IMR-90 (cell line): ENCODE data around the gene SKA2. TPM values are rescaled to one million over a fixed set of nuclear protein-coding genes. Genes with fewer than 3 reads are reported as not detected.

ENCODE experiments used
- ATAC-seq: fragments of 200-7000 bp; cut with Tn5 transposase; 2 replicates; pipeline ENCODE4 v1.9.1; 2020; ENCODE audit warnings: low read depth, mild to moderate bottlenecking, moderate library complexity
- BruUV-seq: library from RNA; stranded (reverse); fragments of 400-500 nt; replicated peaks from 2 replicates; lab custom pipeline; 2021; lab: Mats Ljungman, UMichigan
- CTCF ChIA-PET: fragments of 300-600 bp; formaldehyde crosslinking; extraction: SDS; loops from one replicate; lab custom pipeline; 2021; ENCODE audit warnings: antibody characterized with exemption; lab: Yijun Ruan, JAX
- POLR2A ChIA-PET: fragments of 300-600 bp; sonication (Branson Sonifier 250); formaldehyde crosslinking; loops from one replicate; lab custom pipeline; 2022; ENCODE audit warnings: antibody characterized with exemption; ENCODE audit not compliant: unreplicated experiment; lab: Charles Lee
- DNase-seq: peaks from one replicate; pipeline ENCODE4 v3.0.0; 2013
- H2AFZ ChIP-seq: replicated peaks from 2 replicates; pipeline ENCODE3; 2013; ENCODE audit warnings: low read length, mild to moderate bottlenecking; ENCODE audit not compliant: poor library complexity
- H2AK5ac ChIP-seq: 2 replicates; pipeline ENCODE4 v1.6.1; 2013; ENCODE audit warnings: low read depth, low read length, inconsistent platforms
- H2AK9ac ChIP-seq: replicated peaks from 2 replicates; pipeline ENCODE3; 2013; ENCODE audit warnings: mild to moderate bottlenecking, low read depth, low read length, moderate library complexity; ENCODE audit not compliant: poor library complexity
- H2BK120ac ChIP-seq: 2 replicates; pipeline ENCODE4 v1.6.1; 2013; ENCODE audit warnings: low read depth, low read length, inconsistent platforms
- H2BK15ac ChIP-seq: 3 replicates; pipeline ENCODE4 v1.6.1; 2013; ENCODE audit warnings: low read depth, low read length, inconsistent platforms
- H2BK20ac ChIP-seq: 2 replicates; pipeline ENCODE4 v1.6.1; 2013; ENCODE audit warnings: low read depth, mild to moderate bottlenecking, inconsistent platforms, low read length, moderate library complexity
- H2BK5ac ChIP-seq: 2 replicates; pipeline ENCODE4 v1.6.1; 2013; ENCODE audit warnings: mild to moderate bottlenecking, low read depth, low read length, inconsistent platforms; ENCODE audit not compliant: poor library complexity, severe bottlenecking
- H3K14ac ChIP-seq: replicated peaks from 2 replicates; pipeline ENCODE4 v1.6.1; 2013; ENCODE audit warnings: low read depth, low read length, inconsistent platforms
- H3K18ac ChIP-seq: 2 replicates; pipeline ENCODE4 v1.6.1; 2013; ENCODE audit warnings: low read depth, low read length, control low read depth
- H3K23ac ChIP-seq: 2 replicates; pipeline ENCODE4 v1.6.1; 2013; ENCODE audit warnings: low read depth, low read length, inconsistent platforms
- H3K27ac ChIP-seq: 2 replicates; pipeline ENCODE4 v1.5.1; 2013; ENCODE audit warnings: mild to moderate bottlenecking, control low read depth, low read length; ENCODE audit not compliant: insufficient read depth
- H3K27me3 ChIP-seq: 2 replicates; pipeline ENCODE4 v1.6.1; 2013; ENCODE audit warnings: low read length; ENCODE audit not compliant: control insufficient read depth, insufficient read depth
- H3K36me3 ChIP-seq: 2 replicates; pipeline ENCODE4 v1.6.1; 2013; ENCODE audit warnings: low read length, mixed read lengths; ENCODE audit not compliant: control insufficient read depth, insufficient read depth
- H3K4ac ChIP-seq: 2 replicates; pipeline ENCODE4 v1.6.1; 2013; ENCODE audit warnings: low read depth, low read length, inconsistent platforms
- H3K4me1 ChIP-seq: 2 replicates; pipeline ENCODE4 v1.6.1; 2013; ENCODE audit warnings: low read length, mixed read lengths; ENCODE audit not compliant: control insufficient read depth, insufficient read depth
- H3K4me2 ChIP-seq: 2 replicates; pipeline ENCODE4 v1.6.1; 2013; ENCODE audit warnings: low read depth, mild to moderate bottlenecking, control low read depth, low read length, moderate library complexity
- H3K4me3 ChIP-seq: 2 replicates; pipeline ENCODE4 v1.5.1; 2013; ENCODE audit warnings: low read depth, mild to moderate bottlenecking, control low read depth, low read length, moderate library complexity; ENCODE audit not compliant: insufficient read depth
- H3K56ac ChIP-seq: 2 replicates; pipeline ENCODE4 v1.6.1; 2013; ENCODE audit warnings: low read length, inconsistent platforms; ENCODE audit not compliant: insufficient read depth; ENCODE audit errors: extremely low read depth
- H3K79me1 ChIP-seq, 2 experiments: 2 replicates each; pipeline ENCODE4 v1.6.1; 2013; ENCODE audit warnings: low read length in 2 of 2, inconsistent platforms in 1 of 2, low read depth in 1 of 2
- H3K9ac ChIP-seq: 2 replicates; pipeline ENCODE4 v1.6.1; 2013; ENCODE audit warnings: low read depth, low read length, control low read depth
- H3K9me1 ChIP-seq: 2 replicates; pipeline ENCODE4 v1.6.1; 2013; ENCODE audit warnings: low read length, inconsistent platforms; ENCODE audit not compliant: insufficient read depth
- H3K9me3 ChIP-seq: 2 replicates; pipeline ENCODE4 v1.6.1; 2013; ENCODE audit warnings: low read length; ENCODE audit not compliant: control insufficient read depth, insufficient read depth
- H4K20me1 ChIP-seq: 2 replicates; pipeline ENCODE4 v1.6.1; 2013; ENCODE audit warnings: low read length, inconsistent platforms; ENCODE audit not compliant: insufficient read depth
- H4K5ac ChIP-seq: 2 replicates; pipeline ENCODE4 v1.6.1; 2013; ENCODE audit warnings: mild to moderate bottlenecking, low read depth, low read length, control low read depth
- H4K8ac ChIP-seq, 2 experiments: 2 replicates each; pipeline ENCODE4 v1.6.1; 2013; ENCODE audit warnings: low read depth in 2 of 2, low read length in 2 of 2, control low read depth in 1 of 2, inconsistent platforms in 1 of 2
- H4K91ac ChIP-seq: 2 replicates; pipeline ENCODE4 v1.6.1; 2013; ENCODE audit warnings: low read depth, low read length, inconsistent platforms; ENCODE audit not compliant: insufficient read depth
- BHLHE40 ChIP-seq: fragments of 150-350 bp; IDR thresholded peaks from 2 replicates; pipeline ENCODE4 v1.6.1; 2016; ENCODE audit warnings: mild to moderate bottlenecking, low read depth, low read length
- CEBPB ChIP-seq: IDR thresholded peaks from 2 replicates; pipeline ENCODE4 v1.6.1; 2012; ENCODE audit warnings: low read depth, low read length, improper control_type of control experiment
- CHD1 ChIP-seq: IDR thresholded peaks from 2 replicates; pipeline ENCODE4 v1.6.1; 2012; ENCODE audit warnings: low read depth, low read length, improper control_type of control experiment
- CTCF ChIP-seq: conservative IDR thresholded peaks from 2 replicates; pipeline ENCODE4 v1.5.1; 2012; ENCODE audit warnings: mild to moderate bottlenecking, low read depth, low read length, improper control_type of control experiment
- FOS ChIP-seq: fragments of 150-350 bp; IDR thresholded peaks from 2 replicates; pipeline ENCODE4 v1.6.1; 2016; ENCODE audit warnings: low read depth, low read length
- MAFK ChIP-seq: IDR thresholded peaks from 2 replicates; pipeline ENCODE4 v1.6.1; 2012; ENCODE audit warnings: low read depth, low read length, improper control_type of control experiment
- MAZ ChIP-seq: IDR thresholded peaks from 2 replicates; pipeline ENCODE4 v1.6.1; 2012; ENCODE audit warnings: low read depth, mild to moderate bottlenecking, low read length, improper control_type of control experiment, moderate library complexity, borderline replicate concordance
- MXI1 ChIP-seq: IDR thresholded peaks from 2 replicates; pipeline ENCODE4 v1.6.1; 2012; ENCODE audit warnings: low read depth, mild to moderate bottlenecking, low read length, moderate library complexity, borderline replicate concordance
- NFE2L2 ChIP-seq: fragments of 150-350 bp; IDR thresholded peaks from 2 replicates; pipeline ENCODE4 v1.6.1; 2016; ENCODE audit warnings: low read depth, mild to moderate bottlenecking, low read length
- POLR2A ChIP-seq: IDR thresholded peaks from 2 replicates; pipeline ENCODE4 v1.6.1; 2012; ENCODE audit warnings: mild to moderate bottlenecking, low read depth, low read length
- RAD21 ChIP-seq: IDR thresholded peaks from 2 replicates; pipeline ENCODE4 v1.6.1; 2012; ENCODE audit warnings: low read length, improper control_type of control experiment
- RCOR1 ChIP-seq: IDR thresholded peaks from 2 replicates; pipeline ENCODE4 v1.6.1; 2012; ENCODE audit warnings: mild to moderate bottlenecking, low read length, improper control_type of control experiment; ENCODE audit not compliant: insufficient replicate concordance
- RFX5 ChIP-seq: IDR thresholded peaks from 2 replicates; pipeline ENCODE4 v1.8.0; 2012; ENCODE audit warnings: low read depth, mild to moderate bottlenecking, low read length, moderate library complexity
- SMC3 ChIP-seq: fragments of 150-350 bp; IDR thresholded peaks from 2 replicates; pipeline ENCODE4 v1.6.1; 2016; ENCODE audit warnings: low read depth, mild to moderate bottlenecking, antibody characterized with exemption, low read length, moderate library complexity
- USF2 ChIP-seq: fragments of 150-350 bp; IDR thresholded peaks from 2 replicates; pipeline ENCODE4 v1.6.1; 2017; ENCODE audit warnings: mild to moderate bottlenecking, antibody characterized with exemption, low read length, low read depth
- WGBS, 2 experiments: methylation state at CpG; one replicate each; pipeline versions ENCODE4 v1.1.5 to v1.1.7; 2013; ENCODE audit warnings: missing lambda C conversion rate in 2 of 2; ENCODE audit not compliant: insufficient read length in 1 of 2; ENCODE audit errors: extremely low coverage in 2 of 2; 5-methylcytosine and 5-hydroxymethylcytosine counted together
- dilution Hi-C: fragments of 300-500 bp; cut with HindIII; formaldehyde crosslinking; loops from one replicate; pipeline ENCODE4 v1.14.3; 2018; ENCODE audit warnings: low sequenced_read_pairs; ENCODE audit not compliant: unreplicated experiment
- in situ Hi-C: fragments of 300-500 bp; cut with MboI; formaldehyde crosslinking; loops from 3 replicates; pipeline ENCODE4 v1.14.3; 2019; ENCODE audit warnings: low sequenced_read_pairs, inconsistent platforms, mixed read lengths
- intact Hi-C: fragments of 100-400 bp; cut with micrococcal nuclease; formaldehyde crosslinking; loops from 2 replicates; pipeline ENCODE4 v1.10.0; 2022
- polyA plus RNA-seq, 3 experiments: library from polyadenylated mRNA; depleted of rRNA; stranded (reverse); fragments of >200 nt; gene quantifications; 2 replicates each; pipeline ENCODE4 v1.2.3, GENCODE V29; 2012; ENCODE audit warnings: low replicate concordance in 1 of 3
- total RNA-seq: library from RNA; depleted of rRNA; stranded (reverse); fragments of >200 nt; gene quantifications from 2 replicates; pipeline ENCODE4 v1.2.3, GENCODE V29; 2012
- TF ChIP-seq, protein P1 (sequence below): fragments of 150-350 bp; IDR thresholded peaks from 2 replicates; pipeline ENCODE4 v1.6.1; 2016; ENCODE audit warnings: low read depth, mild to moderate bottlenecking, low read length, moderate library complexity, borderline replicate concordance

SKA2 gene
- total and polyA plus RNA-seq, 2 of the 4 experiments (the other 2 are of a cell fraction) = 30.4 to 38.7 TPM

- Histone ChIP-seq H3K56ac (no peak overlapping the region), H4K5ac (no peak overlapping the region), H2BK120ac (no peak overlapping the region), H3K9me3 (no peaks in the 10 kb centered on the region), H4K20me1 (peaks cover 3% of the 10 kb centered on the region; the same call in 1 of the 2 replicates), H2AK5ac (no peak overlapping the region), H2AFZ (no peak overlapping the region), H4K91ac (no peak overlapping the region), H3K4me2 (no peak overlapping the region), H4K8ac (no peak overlapping the region), H3K9me1 (peaks cover 2% of the 10 kb centered on the region; the same call in 1 of the 2 replicates), H3K27me3 (no peaks in the 10 kb centered on the region), H3K18ac (no peak overlapping the region), H3K4ac (no peak overlapping the region), H2BK5ac (no peak overlapping the region), H3K14ac (no peak overlapping the region), H3K4me3 (no peak overlapping the region), H3K79me1 (peaks cover 20 to 41% of the 10 kb centered on the region in 2 experiments), H3K36me3 (peaks cover 6% of the 10 kb centered on the region), H2BK15ac (no peak overlapping the region), H3K27ac (no peak overlapping the region), H2BK20ac (no peak overlapping the region), H3K9ac (no peak overlapping the region), H3K23ac (no peak overlapping the region), H3K4me1 (no peaks in the 10 kb centered on the region), H2AK9ac (no peak overlapping the region)
- in situ Hi-C loops = no loop called here
- BruUV-seq = no TSS peak
- ChIA-PET CTCF (no interaction called here), POLR2A (no interaction called here)
- WGBS, 2 experiments = 100% methylated on average over 1 of the region's 3 CpGs; no CpG with 5 or more reads in 1 of the 2 experiments
- dilution Hi-C loops = no loop called here
- no peak for ATAC-seq
- no peak for DNase-seq
- intact Hi-C loops = no loop called here
- TF ChIP-seq RFX5 (no peak), RCOR1 (no peak), MXI1 (no peak), RAD21 (no peak), CTCF (no peak), SMC3 (no peak), FOS (no peak), MAZ (no peak), MAFK (no peak), POLR2A (no peak), USF2 (no peak), CHD1 (no peak), BHLHE40 (no peak), NFE2L2 (no peak), CEBPB (no peak)
- TF ChIP-seq, protein P1, sequence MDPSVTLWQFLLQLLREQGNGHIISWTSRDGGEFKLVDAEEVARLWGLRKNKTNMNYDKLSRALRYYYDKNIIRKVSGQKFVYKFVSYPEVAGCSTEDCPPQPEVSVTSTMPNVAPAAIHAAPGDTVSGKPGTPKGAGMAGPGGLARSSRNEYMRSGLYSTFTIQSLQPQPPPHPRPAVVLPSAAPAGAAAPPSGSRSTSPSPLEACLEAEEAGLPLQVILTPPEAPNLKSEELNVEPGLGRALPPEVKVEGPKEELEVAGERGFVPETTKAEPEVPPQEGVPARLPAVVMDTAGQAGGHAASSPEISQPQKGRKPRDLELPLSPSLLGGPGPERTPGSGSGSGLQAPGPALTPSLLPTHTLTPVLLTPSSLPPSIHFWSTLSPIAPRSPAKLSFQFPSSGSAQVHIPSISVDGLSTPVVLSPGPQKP = no peak
Measured at GRCh38 chr17:59126809-59127417, 28.1 kb downstream of the SKA2 start.
